Endothelial cell of umbilical vein (primary cell): ENCODE results near the gene SPAG9. TPM values are rescaled to one million over a fixed set of nuclear protein-coding genes. Genes with fewer than 3 reads are reported as not detected.

ENCODE experiments used
- BruUV-seq: library from RNA; stranded (reverse); fragments of 400-500 nt; replicated peaks from 2 replicates; lab custom pipeline; 2021; lab: Mats Ljungman, UMichigan
- CTCF ChIA-PET: fragments of 300-600, 350-600 bp; sonication (Branson Sonifier 250); formaldehyde crosslinking; loops from one replicate; lab custom pipeline; 2021; ENCODE audit warnings: antibody characterized with exemption, inconsistent platforms; lab: Charles Lee
- POLR2A ChIA-PET: fragments of 300-600, 350-600 bp; sonication (Branson Sonifier 250); formaldehyde crosslinking; loops from one replicate; lab custom pipeline; 2021; ENCODE audit warnings: antibody characterized with exemption, inconsistent platforms; lab: Charles Lee
- DNase-seq: peaks from one replicate; pipeline ENCODE4 v3.0.0-alpha.2; 2011; ENCODE audit warnings: low read depth, low spot score
- FAIRE-seq: peaks from 2 replicates; lab custom pipeline; 2011; peaks lifted over from hg19 to GRCh38; lab: Jason Lieb, UNC
- H2AFZ ChIP-seq: 2 replicates; pipeline ENCODE4 v1.6.0; 2012; ENCODE audit warnings: low read depth, low read length, control low read depth, inconsistent platforms
- H3K27ac ChIP-seq: 2 replicates; pipeline ENCODE4 v1.5.1; 2011; ENCODE audit warnings: low read depth, mild to moderate bottlenecking, control low read depth, low read length, moderate library complexity; ENCODE audit not compliant: insufficient read depth
- H3K27me3 ChIP-seq, 2 experiments: 2 replicates each; pipeline versions ENCODE4 v1.6.0 to v1.6.1; 2011; ENCODE audit warnings: low read length in 2 of 2, mixed read lengths in 1 of 2; ENCODE audit not compliant: control insufficient read depth in 2 of 2, insufficient read depth in 2 of 2
- H3K36me3 ChIP-seq, 2 experiments: 2 replicates in 1 of 2; 3 replicates in 1 of 2; pipeline ENCODE4 v1.5.1; 2011; ENCODE audit warnings: low read length in 2 of 2, mild to moderate bottlenecking in 1 of 2, moderate library complexity in 1 of 2; ENCODE audit not compliant: control insufficient read depth in 2 of 2, insufficient read depth in 2 of 2; ENCODE audit errors: extremely low read depth in 1 of 2
- H3K4me1 ChIP-seq: 3 replicates; pipeline ENCODE4 v1.5.1; 2011; ENCODE audit warnings: mild to moderate bottlenecking, low read length; ENCODE audit not compliant: control insufficient read depth, insufficient read depth; ENCODE audit errors: extremely low read depth
- H3K4me2 ChIP-seq: 2 replicates; pipeline ENCODE4 v1.6.1; 2011; ENCODE audit warnings: low read length, control low read depth, mixed read lengths; ENCODE audit not compliant: insufficient read depth
- H3K4me3 ChIP-seq, 3 experiments: fragments of 200-600 bp in 1 of 3; sonication (generic), shearing (Covaris generic) in 1 of 3; replicated peaks in 1 of 3; 2 replicates each; pipeline ENCODE4 v1.5.1; 2011 to 2016; ENCODE audit warnings: control low read depth in 3 of 3, low read length in 3 of 3, mild to moderate bottlenecking in 2 of 3, inconsistent platforms in 1 of 3, low read depth in 1 of 3, moderate library complexity in 1 of 3; ENCODE audit not compliant: insufficient read depth in 1 of 3
- H3K79me2 ChIP-seq: 2 replicates; pipeline ENCODE4 v1.6.0; 2012; ENCODE audit warnings: low read length, inconsistent platforms; ENCODE audit not compliant: control insufficient read depth, insufficient read depth
- H3K9ac ChIP-seq: replicated peaks from 2 replicates; pipeline ENCODE3; 2011; ENCODE audit warnings: low read length, control low read depth; ENCODE audit not compliant: insufficient read depth; ENCODE audit errors: extremely low read depth
- H3K9me1 ChIP-seq: replicated peaks from 3 replicates; pipeline ENCODE4 v1.6.0; 2011; ENCODE audit warnings: mild to moderate bottlenecking, low read length; ENCODE audit not compliant: control insufficient read depth, insufficient read depth; ENCODE audit errors: extremely low read depth
- H3K9me3 ChIP-seq: replicated peaks from 2 replicates; pipeline ENCODE4 v1.5.1; 2012; ENCODE audit warnings: low read length, inconsistent platforms; ENCODE audit not compliant: control insufficient read depth, insufficient read depth
- H4K20me1 ChIP-seq: replicated peaks from 2 replicates; pipeline ENCODE3; 2011; ENCODE audit warnings: mild to moderate bottlenecking, low read length; ENCODE audit not compliant: control insufficient read depth, insufficient read depth; ENCODE audit errors: extremely low read depth
- EZH2 ChIP-seq: IDR thresholded peaks from 2 replicates; pipeline ENCODE4 v1.6.1; 2012; ENCODE audit warnings: borderline replicate concordance, low read depth, mild to moderate bottlenecking, moderate library complexity, low read length, inconsistent platforms; ENCODE audit not compliant: severe bottlenecking
- FOS ChIP-seq: IDR thresholded peaks from 2 replicates; pipeline ENCODE4 v1.6.1; 2011; ENCODE audit warnings: mild to moderate bottlenecking, low read length, moderate library complexity, borderline replicate concordance; ENCODE audit not compliant: insufficient read depth
- GATA2 ChIP-seq: IDR thresholded peaks from 2 replicates; pipeline ENCODE4 v1.7.0; 2011; ENCODE audit warnings: low read depth, mild to moderate bottlenecking, moderate library complexity, mixed read lengths, low read length; ENCODE audit not compliant: insufficient read length, insufficient read depth
- JUN ChIP-seq: IDR thresholded peaks from 2 replicates; pipeline ENCODE4 v1.6.1; 2011; ENCODE audit warnings: borderline replicate concordance, low read depth; ENCODE audit not compliant: insufficient read length, insufficient read depth
- MYC ChIP-seq: IDR thresholded peaks from one replicate; pipeline ENCODE4 v1.6.1; 2011; ENCODE audit warnings: mild to moderate bottlenecking, low read depth, low read length
- POLR2A ChIP-seq: IDR thresholded peaks from 2 replicates; pipeline ENCODE4 v1.6.1; 2012; ENCODE audit warnings: low read depth, mild to moderate bottlenecking, control low read depth, low read length
- POLR2AphosphoS5 ChIP-seq: IDR thresholded peaks from 2 replicates; pipeline ENCODE4 v1.6.1; 2012; ENCODE audit warnings: low read depth, mild to moderate bottlenecking, control low read depth, low read length, moderate library complexity; ENCODE audit not compliant: insufficient read depth
- dilution Hi-C: fragments of 300-500 bp; cut with MboI; formaldehyde crosslinking; loops from one replicate; pipeline ENCODE4 v1.15.0; 2019; ENCODE audit warnings: low sequenced_read_pairs; ENCODE audit not compliant: extremely low pct_ligation_motif_present
- intact Hi-C: fragments of 100-400 bp; cut with micrococcal nuclease; formaldehyde crosslinking; loops from one replicate; pipeline ENCODE4 v1.10.0; 2022
- polyA plus RNA-seq, 4 experiments: library from polyadenylated mRNA; depleted of rRNA in 3 of 4; stranded (reverse) in 3 of 4; unstranded in 1 of 4; fragments of >200 nt; gene quantifications; 2 replicates each; pipeline versions ENCODE4 v1.2.1 to v1.2.3, GENCODE V29; 2011 to 2012; ENCODE audit warnings: missing spikeins in 1 of 4
- total RNA-seq: library from RNA; stranded (reverse); gene quantifications from 2 replicates; pipeline ENCODE4 v1.2.3, GENCODE V29; 2021
- TF ChIP-seq, protein P1 (sequence below): IDR thresholded peaks from 2 replicates; pipeline ENCODE4 v1.6.1; 2011; ENCODE audit not compliant: insufficient read depth, insufficient read length

SPAG9 gene
- total and polyA plus RNA-seq, 2 donors (not counting 3 experiments of a cell fraction or from before 2014, with no cell fraction given) = 16.5 to 75.0 TPM

DNA sequence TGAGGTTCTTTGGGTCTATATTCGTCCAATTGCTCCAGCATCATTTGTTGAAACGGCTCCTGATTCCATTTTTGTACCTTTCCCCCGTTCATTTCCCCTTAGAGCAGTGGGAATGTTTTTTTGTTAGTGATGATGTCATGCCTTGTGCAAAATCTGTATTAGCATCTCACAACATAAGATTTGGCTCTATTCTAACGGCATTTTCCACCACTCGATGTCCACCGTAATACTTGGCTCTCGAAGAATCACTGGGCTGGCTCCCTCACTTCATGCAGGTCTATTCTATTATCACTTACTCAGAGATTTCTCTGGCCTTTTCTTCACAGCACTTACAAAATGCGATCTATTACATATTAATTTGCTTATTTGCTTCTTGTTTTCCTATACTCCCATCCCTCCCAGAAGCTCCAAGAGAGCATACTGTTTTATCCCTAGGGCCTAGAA, 32.1 kb upstream of the SPAG9 start:
- no peaks in the 10 kb centered on the region for H4K20me1 ChIP-seq
- DNase-seq (no peak), FAIRE-seq (peak; percentile 52)
- H3K27me3 ChIP-seq = no peaks in the 10 kb centered on the region
- H3K36me3 ChIP-seq = peaks cover 1 to 6% of the 10 kb centered on the region in 2 experiments
- peak; percentile 45 for TF ChIP-seq JUN
- TF ChIP-seq, protein P1, sequence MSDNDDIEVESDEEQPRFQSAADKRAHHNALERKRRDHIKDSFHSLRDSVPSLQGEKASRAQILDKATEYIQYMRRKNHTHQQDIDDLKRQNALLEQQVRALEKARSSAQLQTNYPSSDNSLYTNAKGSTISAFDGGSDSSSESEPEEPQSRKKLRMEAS = no peak
- no peak for TF ChIP-seq FOS
- no peak for TF ChIP-seq POLR2A
- peak overlapping the region in 2 of 3 experiments; percentile 6 to 51 for H3K4me3 ChIP-seq
- no peaks in the 10 kb centered on the region for H3K9me1 ChIP-seq
- intact Hi-C loops (loop anchor here (1.0 to 10.0 kb wide), 10 partner anchors 14 to 608 kb away; partner anchors contain the start of genes MBTD1, NME2, SPATA20 and TOB1), dilution Hi-C loops (no loop called here)
- H3K4me2 ChIP-seq = peak overlapping the region; percentile 78
- H3K9ac ChIP-seq = peak overlapping the region; percentile 74
- H3K4me1 ChIP-seq = peaks cover 14% of the 10 kb centered on the region
- ChIA-PET CTCF (interaction anchor here (0.7 to 3.5 kb wide), 30 partner anchors 10 to 300 kb away, joined by 3 to 140 read pairs (median 6); partner anchors contain the start of genes NME2 and SPAG9), POLR2A (interaction anchor here (0.7 to 1.0 kb wide), 3 partner anchors 32 to 286 kb away, joined by 3 to 4 read pairs (median 3); partner anchors contain the start of gene SPAG9)
- H3K79me2 ChIP-seq = peaks cover 42% of the 10 kb centered on the region
- TSS peak; percentile 59 for BruUV-seq
- H3K27ac ChIP-seq = peak overlapping the region; percentile 70
- H3K9me3 ChIP-seq = no peaks in the 10 kb centered on the region
- H2AFZ ChIP-seq = peak overlapping the region; percentile 85

DNA sequence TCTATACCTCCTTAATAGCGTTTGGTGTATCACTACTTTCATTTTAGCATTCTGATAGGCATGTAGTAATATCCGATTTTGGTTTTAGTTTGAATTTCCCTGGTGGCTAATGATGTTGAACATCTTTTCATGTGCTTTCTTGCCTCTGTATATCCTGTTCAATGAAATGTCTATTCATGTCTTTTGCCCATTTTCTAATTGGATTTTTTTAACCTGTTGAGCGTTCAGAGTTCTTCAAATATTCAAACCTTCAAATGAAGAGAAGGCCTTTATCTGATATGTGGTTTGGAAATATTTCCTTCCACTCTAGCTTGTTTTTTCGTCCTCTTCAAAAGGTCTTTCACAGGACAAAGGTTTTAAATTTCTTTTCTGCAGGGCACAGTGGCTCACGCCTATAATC, 30.3 kb upstream of the SPAG9 start:
- dilution Hi-C loops (no loop called here), intact Hi-C loops (loop anchor here (5.0 to 10.0 kb wide), 2 partner anchors 299 to 606 kb away; partner anchors contain the start of gene SPATA20)
- Histone ChIP-seq H3K9me1 (no peaks in the 10 kb centered on the region), H4K20me1 (no peaks in the 10 kb centered on the region), H2AFZ (no peak overlapping the region), H3K9me3 (no peaks in the 10 kb centered on the region), H3K9ac (no peak overlapping the region), H3K4me3 (no peak overlapping the region), H3K27ac (no peak overlapping the region), H3K79me2 (peaks cover 24% of the 10 kb centered on the region), H3K36me3 (peaks cover 0 to 5% of the 10 kb centered on the region in 2 experiments), H3K27me3 (no peaks in the 10 kb centered on the region), H3K4me2 (no peak overlapping the region), H3K4me1 (peaks cover 14% of the 10 kb centered on the region)
- FAIRE-seq (no peak), DNase-seq (no peak)
- no peak for TF ChIP-seq POLR2AphosphoS5
- no peak for TF ChIP-seq EZH2
- TF ChIP-seq MYC = no peak
- TF ChIP-seq JUN = no peak
- no peak for TF ChIP-seq POLR2A
- TF ChIP-seq GATA2 = no peak
- TF ChIP-seq, protein P1 = no peak
- ChIA-PET CTCF (interaction anchor here (3.5 kb wide), 1 partner anchor 148 kb away, joined by 140 read pairs; no protein-coding TSS in a partner anchor), POLR2A (no interaction called here)
- no TSS peak for BruUV-seq
